Skeletal muscle tissue (tissue), 4 donors: ENCODE measurements around the gene CFAP299. TPM values are rescaled to one million over a fixed set of nuclear protein-coding genes. Genes with fewer than 3 reads are reported as not detected.

Experiments
- H3K27ac ChIP-seq: one replicate; pipeline ENCODE4 v1.7.0; 2013; ENCODE audit warnings: mild to moderate bottlenecking, low read depth, low read length, inconsistent platforms
- H3K27me3 ChIP-seq, 3 donors: one replicate each; pipeline ENCODE4 v1.7.0; 2013; ENCODE audit warnings: low read length in 3 of 3; ENCODE audit not compliant: control insufficient read depth in 3 of 3, insufficient read depth in 3 of 3
- H3K36me3 ChIP-seq, 3 donors: one replicate each; pipeline ENCODE4 v1.7.0; 2013; ENCODE audit warnings: low read length in 3 of 3; ENCODE audit not compliant: control insufficient read depth in 3 of 3, insufficient read depth in 3 of 3
- H3K4me1 ChIP-seq, 3 donors: one replicate each; pipeline ENCODE4 v1.7.0; 2013; ENCODE audit warnings: low read length in 3 of 3, mild to moderate bottlenecking in 3 of 3; ENCODE audit not compliant: control insufficient read depth in 3 of 3, insufficient read depth in 3 of 3
- H3K4me3 ChIP-seq, 3 donors: one replicate each; pipeline ENCODE4 v1.7.0; 2013; ENCODE audit warnings: low read length in 3 of 3
- H3K9ac ChIP-seq, 3 donors: one replicate each; pipeline ENCODE4 v1.7.0; 2013; ENCODE audit warnings: low read length in 3 of 3, mild to moderate bottlenecking in 3 of 3, moderate library complexity in 2 of 3, low read depth in 1 of 3
- H3K9me3 ChIP-seq, 3 donors: one replicate each; pipeline ENCODE4 v1.7.0; 2013; ENCODE audit warnings: low read length in 3 of 3; ENCODE audit not compliant: control insufficient read depth in 3 of 3
- total RNA-seq: library from RNA; depleted of rRNA; stranded (reverse); fragments of >200 nt; gene quantifications from one replicate; pipeline ENCODE4 v1.2.3, GENCODE V29; 2014
- donor health status: Osteomylitis.

Gene CFAP299
- total RNA-seq, 1 donor from 2014 or later = 0.52 TPM

- Histone ChIP-seq H3K4me3 (no peak overlapping the region), H3K36me3 (no peaks in the 10 kb centered on the region), H3K9ac (no peak overlapping the region), H3K4me1 (no peaks in the 10 kb centered on the region), H3K27ac (no peak overlapping the region), H3K27me3 (no peaks in the 10 kb centered on the region), H3K9me3 (no peaks in the 10 kb centered on the region)
Observed at GRCh38 chr4:80385397-80386280, 50.1 kb downstream of the CFAP299 start.

DNA sequence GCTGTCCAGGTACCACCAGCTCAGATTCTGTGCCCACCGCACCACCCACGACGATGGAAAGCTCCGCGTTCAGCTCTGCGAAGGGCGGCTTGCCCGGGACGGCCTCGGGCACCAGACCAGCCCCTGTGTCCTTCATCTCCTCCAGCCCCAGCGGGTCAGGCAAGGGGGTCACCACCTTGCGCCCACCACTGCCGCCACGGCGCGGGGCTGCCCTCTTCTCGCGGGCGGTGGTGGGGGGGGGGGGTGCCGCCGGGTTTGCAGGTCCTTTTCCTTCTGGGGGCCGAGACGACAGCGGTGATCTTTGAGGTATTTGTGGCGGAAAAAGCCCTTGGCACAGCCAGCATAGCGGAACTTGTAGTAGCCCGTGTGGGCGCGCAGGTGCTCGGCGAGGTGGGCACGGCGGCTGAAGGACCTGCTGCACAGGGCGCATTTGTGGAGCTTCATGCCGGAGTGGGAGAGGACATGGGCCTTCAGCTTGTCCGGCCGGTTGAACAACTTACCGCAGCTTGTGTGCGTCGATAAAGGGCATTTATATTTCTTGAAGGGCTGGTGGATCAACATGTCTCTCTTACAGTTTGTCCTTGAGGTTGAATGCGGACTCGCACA, 50.9 kb downstream of the CFAP299 start:
- H3K36me3 ChIP-seq = no peaks in the 10 kb centered on the region
- H3K9ac ChIP-seq = no peak overlapping the region
- no peak overlapping the region for H3K4me3 ChIP-seq
- no peaks in the 10 kb centered on the region for H3K27me3 ChIP-seq
- no peaks in the 10 kb centered on the region for H3K4me1 ChIP-seq
- no peaks in the 10 kb centered on the region for H3K9me3 ChIP-seq
- no peak overlapping the region for H3K27ac ChIP-seq

DNA sequence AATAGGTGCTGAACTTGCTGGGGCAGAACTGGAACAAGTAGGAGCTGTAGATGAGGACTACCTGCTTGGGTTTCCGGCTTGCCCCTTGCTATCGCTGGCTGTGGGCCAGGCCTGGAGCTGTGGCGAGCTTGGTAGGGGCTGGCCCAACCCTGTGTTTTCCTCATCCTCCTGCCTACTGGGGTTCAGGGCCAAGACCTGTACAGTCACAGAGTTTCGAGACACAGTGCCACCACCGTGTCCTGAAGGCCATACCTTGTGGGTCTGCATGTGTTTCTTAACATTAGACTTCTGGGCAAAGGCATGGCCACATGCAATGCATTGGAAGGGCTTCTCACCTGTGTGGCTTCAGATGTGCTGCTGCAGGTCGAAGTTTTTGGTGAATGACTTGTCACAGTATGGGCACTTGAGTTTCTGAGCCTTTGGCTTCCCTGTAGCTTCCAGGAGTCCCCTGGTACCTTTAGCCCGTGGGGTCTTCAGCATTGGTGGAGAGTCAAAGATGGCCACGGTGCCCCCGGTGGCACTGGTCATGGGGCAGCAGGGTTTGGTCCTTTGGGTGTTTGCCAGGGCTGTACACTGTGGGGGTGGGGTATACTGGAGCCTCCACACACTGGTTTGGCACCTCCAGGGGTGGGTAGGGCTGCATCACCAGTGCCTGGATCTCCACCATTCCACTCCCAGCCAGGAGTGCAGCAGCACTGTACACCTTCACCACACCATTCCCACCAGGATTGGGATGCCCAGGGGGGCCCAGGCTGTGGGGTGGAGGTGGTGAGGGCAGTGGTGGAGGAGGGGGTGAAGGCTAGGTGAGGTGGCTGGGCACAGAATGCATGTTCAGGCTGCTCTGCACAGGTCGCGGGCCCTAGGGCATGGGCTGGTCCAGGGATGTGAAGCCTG, 52.1 kb downstream of the CFAP299 start:
- Histone ChIP-seq H3K4me1 (no peaks in the 10 kb centered on the region), H3K9ac (no peak overlapping the region), H3K9me3 (no peaks in the 10 kb centered on the region), H3K36me3 (no peaks in the 10 kb centered on the region), H3K4me3 (no peak overlapping the region), H3K27me3 (no peaks in the 10 kb centered on the region), H3K27ac (no peak overlapping the region)

DNA sequence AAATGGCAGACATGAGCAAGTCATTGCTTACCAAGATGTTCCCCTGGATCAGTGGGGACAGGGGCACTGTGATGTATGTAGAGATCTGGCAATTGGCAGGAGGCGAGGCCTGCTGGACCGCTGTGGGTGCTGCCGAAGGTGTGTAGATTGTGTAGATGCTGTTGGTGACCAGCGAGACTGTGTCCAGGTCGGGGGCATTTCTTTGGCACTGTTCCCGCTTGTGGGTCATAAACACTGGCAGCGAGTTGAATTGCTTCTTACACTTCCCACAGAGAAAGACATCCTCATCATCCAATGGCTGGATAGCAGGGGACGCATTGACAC, 52.7 kb downstream of the CFAP299 start:
- Histone ChIP-seq H3K27ac (no peak overlapping the region), H3K9ac (no peak overlapping the region), H3K36me3 (no peaks in the 10 kb centered on the region), H3K27me3 (no peaks in the 10 kb centered on the region), H3K4me3 (no peak overlapping the region), H3K4me1 (no peaks in the 10 kb centered on the region), H3K9me3 (no peaks in the 10 kb centered on the region)

DNA sequence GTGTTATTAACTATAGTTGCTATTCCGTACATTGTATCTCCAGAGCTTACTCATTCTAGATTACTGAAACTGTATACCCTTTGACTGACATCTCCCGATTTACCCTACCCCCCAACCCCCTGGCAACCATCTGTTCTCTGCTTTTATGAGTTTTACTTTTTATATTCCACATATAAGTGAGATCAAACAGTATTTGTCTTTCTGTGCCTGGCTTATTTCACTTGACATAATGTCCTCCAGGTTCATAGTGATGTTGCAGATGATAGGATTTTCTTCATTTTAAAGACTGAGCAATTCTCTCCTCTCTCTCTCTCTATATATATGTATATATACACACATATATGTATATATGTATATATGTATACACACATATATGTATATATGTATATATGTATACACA, 54.6 kb downstream of the CFAP299 start:
- Histone ChIP-seq H3K9ac (no peak overlapping the region), H3K9me3 (no peaks in the 10 kb centered on the region), H3K27ac (no peak overlapping the region), H3K36me3 (no peaks in the 10 kb centered on the region), H3K27me3 (no peaks in the 10 kb centered on the region), H3K4me1 (no peaks in the 10 kb centered on the region), H3K4me3 (no peak overlapping the region)

DNA sequence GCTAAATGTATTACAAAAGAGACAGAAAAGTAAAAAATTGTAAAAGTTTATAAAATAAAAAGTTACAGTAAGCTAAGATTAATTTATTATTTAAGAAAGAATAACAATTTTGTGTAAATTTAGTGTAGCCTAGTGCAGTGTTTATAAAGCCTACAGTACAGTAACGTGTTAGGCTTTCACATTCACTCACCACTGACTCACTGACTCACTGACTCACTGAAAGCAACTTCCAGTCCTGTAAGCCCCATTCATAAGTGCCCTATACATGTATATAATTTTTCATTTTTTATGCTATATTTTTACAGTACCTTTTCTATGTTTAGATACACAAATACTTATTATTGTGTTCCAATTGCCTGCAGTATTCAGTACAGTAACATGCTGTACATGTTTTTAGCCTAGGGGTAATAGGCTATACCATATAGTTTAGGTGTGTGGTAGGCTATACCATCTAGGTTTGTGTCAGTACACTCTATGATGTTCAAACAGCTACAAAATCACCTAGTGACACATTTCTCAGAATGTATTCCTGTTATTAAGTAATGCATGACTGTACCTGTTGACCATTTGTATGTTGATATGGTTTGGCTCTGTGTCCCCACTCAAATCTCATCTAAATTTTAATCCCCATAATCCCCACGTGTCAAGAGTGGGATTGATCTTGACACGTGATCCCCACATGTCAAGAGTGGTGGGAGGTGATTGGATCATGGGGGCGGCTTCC, 57.9 kb downstream of the CFAP299 start:
- no peaks in the 10 kb centered on the region for H3K36me3 ChIP-seq
- H3K9me3 ChIP-seq = no peaks in the 10 kb centered on the region
- no peaks in the 10 kb centered on the region for H3K27me3 ChIP-seq
- H3K4me1 ChIP-seq = no peaks in the 10 kb centered on the region
- no peak overlapping the region for H3K9ac ChIP-seq
- no peak overlapping the region for H3K27ac ChIP-seq
- H3K4me3 ChIP-seq = no peak overlapping the region

GRCh38 chr4:80393970-80394250, 58.4 kb downstream of the CFAP299 start:
- no peak overlapping the region for H3K4me3 ChIP-seq
- no peak overlapping the region for H3K27ac ChIP-seq
- H3K27me3 ChIP-seq = no peaks in the 10 kb centered on the region
- no peaks in the 10 kb centered on the region for H3K9me3 ChIP-seq
- H3K36me3 ChIP-seq = no peaks in the 10 kb centered on the region
- no peak overlapping the region for H3K9ac ChIP-seq
- H3K4me1 ChIP-seq = no peaks in the 10 kb centered on the region

GRCh38 chr4:80407246-80407645, 71.7 kb downstream of the CFAP299 start:
- H3K9ac ChIP-seq = no peak overlapping the region
- no peak overlapping the region for H3K4me3 ChIP-seq
- H3K27ac ChIP-seq = no peak overlapping the region
- no peaks in the 10 kb centered on the region for H3K4me1 ChIP-seq
- no peaks in the 10 kb centered on the region for H3K36me3 ChIP-seq
- H3K9me3 ChIP-seq = no peaks in the 10 kb centered on the region
- no peaks in the 10 kb centered on the region for H3K27me3 ChIP-seq

DNA sequence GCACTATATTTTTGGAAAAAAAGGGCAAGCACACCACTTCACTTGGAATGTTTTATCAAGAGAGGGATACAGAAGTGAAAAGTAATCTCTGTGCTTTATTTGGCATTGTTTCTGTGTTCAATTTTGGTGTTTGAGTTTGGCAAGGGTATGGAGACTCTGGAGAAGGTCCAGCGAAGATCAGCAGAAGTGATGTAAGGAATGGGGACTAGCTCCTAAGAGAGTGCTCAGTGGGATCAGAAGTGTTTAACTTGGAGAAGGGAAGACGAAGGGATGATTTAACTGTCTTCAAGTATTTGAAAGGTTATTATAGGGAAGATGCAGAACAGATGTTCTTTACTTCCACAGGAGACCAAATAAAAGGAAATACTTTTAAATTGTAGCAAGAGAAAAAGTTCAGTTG, 74.3 kb downstream of the CFAP299 start:
- Histone ChIP-seq H3K36me3 (no peaks in the 10 kb centered on the region), H3K27ac (no peak overlapping the region), H3K9ac (no peak overlapping the region), H3K9me3 (no peaks in the 10 kb centered on the region), H3K27me3 (no peaks in the 10 kb centered on the region), H3K4me1 (no peaks in the 10 kb centered on the region), H3K4me3 (no peak overlapping the region)
